ENCODE measurements around the gene TMEM132D.

Gene TMEM132D

GRCh38 chr12:129831294-129831693 lies 72.5 kb downstream of the TMEM132D start:
- ChIA-PET CTCF (no interaction called here), POLR2A (interaction anchor here (0.7 kb wide), 1 partner anchor 1022 kb away, joined by 3 read pairs; no protein-coding TSS in a partner anchor)
- TF ChIP-seq YY1 (tag by site-specific recombination; IDR thresholded peaks at IDR 0.05): no peak
- TF ChIP-seq WT1 (tag by site-specific recombination; IDR thresholded peaks at IDR 0.05): no peak
- TF ChIP-seq MEIS1 (CRISPR knock-in tag; IDR thresholded peaks at IDR 0.05; ENCODE audit: borderline replicate concordance): no peak
- TF ChIP-seq KLF1 (tag by site-specific recombination; IDR thresholded peaks at IDR 0.05): no peak
- TF ChIP-seq PATZ1 (tag by site-specific recombination; IDR thresholded peaks at IDR 0.05): no peak
- no peak for TF ChIP-seq ZNF664 (tag by site-specific recombination; IDR thresholded peaks at IDR 0.05)
- TF ChIP-seq, protein P1, sequence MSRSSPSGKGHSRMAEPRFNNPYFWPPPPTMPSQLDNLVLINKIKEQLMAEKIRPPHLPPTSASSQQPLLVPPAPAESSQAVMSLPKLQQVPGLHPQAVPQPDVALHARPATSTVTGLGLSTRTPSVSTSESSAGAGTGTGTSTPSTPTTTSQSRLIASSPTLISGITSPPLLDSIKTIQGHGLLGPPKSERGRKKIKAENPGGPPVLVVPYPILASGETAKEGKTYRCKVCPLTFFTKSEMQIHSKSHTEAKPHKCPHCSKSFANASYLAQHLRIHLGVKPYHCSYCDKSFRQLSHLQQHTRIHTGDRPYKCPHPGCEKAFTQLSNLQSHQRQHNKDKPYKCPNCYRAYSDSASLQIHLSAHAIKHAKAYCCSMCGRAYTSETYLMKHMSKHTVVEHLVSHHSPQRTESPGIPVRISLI (tag by site-specific recombination; IDR thresholded peaks at IDR 0.05): no peak
- no peak for TF ChIP-seq MZF1 (tag by site-specific recombination; IDR thresholded peaks at IDR 0.05; ENCODE audit: borderline replicate concordance)
- TF ChIP-seq HOXA7 (CRISPR knock-in tag; IDR thresholded peaks at IDR 0.05; ENCODE audit: borderline replicate concordance): no peak
- TF ChIP-seq ZBTB7A (tag by site-specific recombination; IDR thresholded peaks at IDR 0.05; ENCODE audit: low read depth): no peak
- H3K27ac ChIP-seq (ENCODE audit: extremely low read depth, low read depth, low read length): no peak overlapping the region
- H3K4me3 ChIP-seq (ENCODE audit: low read depth, low read length): no peak overlapping the region
- no peaks in the 10 kb centered on the region for H3K9me3 ChIP-seq (ENCODE audit: control insufficient read depth, insufficient read depth, low read depth, low read length)
- no peaks in the 10 kb centered on the region for H3K4me1 ChIP-seq (ENCODE audit: control insufficient read depth, insufficient read depth, low read length)
- no peaks in the 10 kb centered on the region for H3K36me3 ChIP-seq (ENCODE audit: control insufficient read depth in 2 of 2, insufficient read depth in 1 of 2, low read length in 2 of 2)

DNA sequence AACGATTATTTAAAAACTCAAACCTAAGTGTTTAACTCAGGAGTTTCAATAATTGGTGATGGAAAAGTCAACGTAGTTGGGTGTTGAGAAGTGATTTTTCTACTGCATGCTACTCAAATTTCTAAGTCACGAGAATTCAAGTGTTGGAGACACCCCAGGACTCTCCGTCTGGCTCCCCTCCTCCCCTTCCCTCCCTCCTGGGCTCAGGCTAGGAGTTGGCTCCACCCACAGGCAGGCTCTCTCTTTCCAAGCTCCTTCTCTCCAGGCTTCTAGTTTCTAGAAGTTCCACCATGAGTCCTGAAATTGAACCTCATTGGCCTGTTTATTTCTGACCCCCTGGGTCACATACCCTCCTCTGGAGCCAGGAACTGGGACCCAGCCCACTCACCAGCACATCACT lies 73.0 kb downstream of the TMEM132D start:
- POLR2A ChIA-PET: no interaction called here
- Histone ChIP-seq H3K9me3 (ENCODE audit: control insufficient read depth, insufficient read depth, low read depth, low read length) (no peaks in the 10 kb centered on the region), H3K36me3 (ENCODE audit: control insufficient read depth in 2 of 2, insufficient read depth in 1 of 2, low read length in 2 of 2) (no peaks in the 10 kb centered on the region), H3K4me3 (ENCODE audit: low read depth, low read length) (no peak overlapping the region), H3K4me1 (ENCODE audit: control insufficient read depth, insufficient read depth, low read length) (no peaks in the 10 kb centered on the region), H3K27ac (ENCODE audit: extremely low read depth, low read depth, low read length) (no peak overlapping the region)
- no peak for TF ChIP-seq ZNF350 (tag by site-specific recombination; IDR thresholded peaks at IDR 0.05)
- no peak for TF ChIP-seq ZEB2 (tag by site-specific recombination; IDR thresholded peaks at IDR 0.05)
- TF ChIP-seq KLF9 (tag by site-specific recombination; IDR thresholded peaks at IDR 0.05; ENCODE audit: low read depth): no peak
- no peak for TF ChIP-seq ZNF610 (tag by site-specific recombination; IDR thresholded peaks at IDR 0.05; ENCODE audit: borderline replicate concordance)
- TF ChIP-seq ZNF629 (tag by site-specific recombination; IDR thresholded peaks at IDR 0.05): no peak
- no peak for TF ChIP-seq GLIS1 (tag by site-specific recombination; IDR thresholded peaks at IDR 0.05)
- CTCF ChIA-PET: no interaction called here

- no peak overlapping the region for H3K4me3 ChIP-seq (ENCODE audit: low read depth, low read length)
- H3K4me1 ChIP-seq (ENCODE audit: control insufficient read depth, insufficient read depth, low read length): no peaks in the 10 kb centered on the region
- TF ChIP-seq ZNF549 (tag by site-specific recombination; IDR thresholded peaks at IDR 0.05): no peak
- TF ChIP-seq ZNF645 (tag by site-specific recombination; IDR thresholded peaks at IDR 0.05): no peak
- TF ChIP-seq ZBTB44 (tag by site-specific recombination; IDR thresholded peaks at IDR 0.05): no peak
- TF ChIP-seq ZNF398 (tag by site-specific recombination; IDR thresholded peaks at IDR 0.05): no peak
- POLR2A ChIA-PET: no interaction called here
- H3K9me3 ChIP-seq (ENCODE audit: control insufficient read depth, insufficient read depth, low read depth, low read length): no peaks in the 10 kb centered on the region
- no peak overlapping the region for H3K27ac ChIP-seq (ENCODE audit: extremely low read depth, low read depth, low read length)
- H3K36me3 ChIP-seq (ENCODE audit: control insufficient read depth in 2 of 2, insufficient read depth in 1 of 2, low read length in 2 of 2): no peaks in the 10 kb centered on the region
- CTCF ChIA-PET: no interaction called here
These were observed 75.9 kb downstream of the TMEM132D start for GRCh38 chr12:129827866-129828384.

Measured in HEK293 (cell line).